Right ventricle myocardium inferior (tissue), 1 donor: ENCODE data around the gene CAPN6. TPM values are rescaled to one million over a fixed set of nuclear protein-coding genes. Genes with fewer than 3 reads are reported as not detected.

Experiments
- ATAC-seq: fragments of 200-7000 bp; cut with Tn5 transposase; one replicate; pipeline ENCODE4 v1.9.1; 2020; ENCODE audit warnings: mild to moderate bottlenecking, moderate library complexity
- DNase-seq: peaks from one replicate; pipeline ENCODE4 v3.0.0; 2021; ENCODE audit errors: missing footprints
- intact Hi-C: fragments of 100-400 bp; cut with DNase I; formaldehyde crosslinking; loops from one replicate; pipeline ENCODE4 v1.11.0; 2022
- long read RNA-seq: library from polyadenylated mRNA; unstranded; transcript quantifications from one replicate; pipeline ENCODE4 v2.0.0, GENCODE V29; 2021
- total RNA-seq: library from RNA; stranded (reverse); fragmentation: NEBNext Ultra II Directional; extraction: Animal tissue kit (Norgen Biotek cat#: 25700); gene quantifications from one replicate; pipeline ENCODE4 v1.2.1, GENCODE V29; 2021
- donor health status: DM: no; HTN: yes; CAD: no; lungs with severe emphysema.

The CAPN6 gene, protein sequence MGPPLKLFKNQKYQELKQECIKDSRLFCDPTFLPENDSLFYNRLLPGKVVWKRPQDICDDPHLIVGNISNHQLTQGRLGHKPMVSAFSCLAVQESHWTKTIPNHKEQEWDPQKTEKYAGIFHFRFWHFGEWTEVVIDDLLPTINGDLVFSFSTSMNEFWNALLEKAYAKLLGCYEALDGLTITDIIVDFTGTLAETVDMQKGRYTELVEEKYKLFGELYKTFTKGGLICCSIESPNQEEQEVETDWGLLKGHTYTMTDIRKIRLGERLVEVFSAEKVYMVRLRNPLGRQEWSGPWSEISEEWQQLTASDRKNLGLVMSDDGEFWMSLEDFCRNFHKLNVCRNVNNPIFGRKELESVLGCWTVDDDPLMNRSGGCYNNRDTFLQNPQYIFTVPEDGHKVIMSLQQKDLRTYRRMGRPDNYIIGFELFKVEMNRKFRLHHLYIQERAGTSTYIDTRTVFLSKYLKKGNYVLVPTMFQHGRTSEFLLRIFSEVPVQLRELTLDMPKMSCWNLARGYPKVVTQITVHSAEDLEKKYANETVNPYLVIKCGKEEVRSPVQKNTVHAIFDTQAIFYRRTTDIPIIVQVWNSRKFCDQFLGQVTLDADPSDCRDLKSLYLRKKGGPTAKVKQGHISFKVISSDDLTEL
- 0.05 TPM for total RNA-seq
- long read RNA-seq, result 0 reads

DNA sequence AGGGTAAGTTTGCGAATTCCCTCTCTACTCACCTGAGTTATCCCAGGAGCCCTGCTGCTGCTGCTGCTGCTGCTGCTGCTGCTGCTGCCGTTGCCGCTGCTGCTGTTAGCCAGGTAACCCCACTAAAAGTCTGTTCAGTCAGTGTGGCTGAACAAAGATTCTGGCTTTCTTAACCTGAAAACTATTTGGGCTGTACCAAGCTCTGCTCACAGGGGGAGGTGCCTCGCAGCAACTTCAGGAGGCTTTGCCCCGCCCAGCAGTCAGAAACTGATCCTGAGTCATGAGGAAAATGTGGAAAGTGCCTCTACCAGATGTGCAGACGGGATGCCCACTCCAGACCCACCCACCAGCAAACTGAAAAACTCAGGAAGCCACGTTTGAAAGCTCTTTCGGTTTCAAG, at the start of gene CAPN6:
Gene CAPN6, minus strand, starts transcription at position 145 of the 400 bp plus-strand sequence. CDS start 6,547 bp downstream, outside the sequence.
- DNase-seq (no peak), ATAC-seq (no peak)
- intact Hi-C loops, result no loop called here

DNA sequence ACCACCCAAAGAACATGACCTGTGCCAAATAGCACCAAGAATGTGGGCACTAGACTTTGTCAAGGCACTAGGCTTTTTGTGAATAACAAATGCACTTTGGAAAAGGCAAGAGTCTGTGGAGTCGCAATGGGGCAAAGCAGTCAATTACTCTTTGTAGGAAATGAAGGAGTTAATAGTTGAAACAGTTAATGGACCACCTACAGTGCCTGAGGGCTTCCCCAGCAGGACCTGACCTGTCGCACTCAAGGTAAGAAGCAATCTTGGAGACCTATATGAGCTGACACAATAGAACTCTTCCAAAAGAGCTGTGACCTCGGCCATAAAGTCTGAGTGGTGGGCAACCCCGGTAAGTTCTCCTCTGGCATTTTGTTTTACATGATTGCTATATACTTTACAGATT, 49.2 kb upstream of the CAPN6 start:
- intact Hi-C loops, result no loop called here
- no peak for ATAC-seq
- DNase-seq, result no peak

DNA sequence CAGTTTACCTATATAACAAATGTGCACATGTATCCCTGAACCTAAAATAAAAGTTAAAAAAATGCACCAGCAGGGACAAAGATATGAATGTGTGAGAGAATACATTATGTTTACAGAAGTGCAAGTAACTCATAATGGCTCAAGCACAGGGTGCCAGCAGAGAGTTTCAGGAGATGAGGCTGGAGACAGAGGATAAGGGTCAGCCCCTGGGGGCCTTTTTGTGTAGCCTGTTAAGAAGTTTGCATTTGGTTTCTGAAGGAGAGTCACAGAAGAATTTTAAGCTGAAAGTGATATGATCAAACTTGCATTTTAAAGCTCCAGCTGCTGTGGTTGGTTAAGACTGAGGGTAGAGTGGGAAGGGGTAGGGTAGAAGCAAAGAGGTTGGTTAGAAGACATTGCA, 48.6 kb upstream of the CAPN6 start:
- DNase-seq, result no peak
- intact Hi-C loops, result no loop called here
- no peak for ATAC-seq

DNA sequence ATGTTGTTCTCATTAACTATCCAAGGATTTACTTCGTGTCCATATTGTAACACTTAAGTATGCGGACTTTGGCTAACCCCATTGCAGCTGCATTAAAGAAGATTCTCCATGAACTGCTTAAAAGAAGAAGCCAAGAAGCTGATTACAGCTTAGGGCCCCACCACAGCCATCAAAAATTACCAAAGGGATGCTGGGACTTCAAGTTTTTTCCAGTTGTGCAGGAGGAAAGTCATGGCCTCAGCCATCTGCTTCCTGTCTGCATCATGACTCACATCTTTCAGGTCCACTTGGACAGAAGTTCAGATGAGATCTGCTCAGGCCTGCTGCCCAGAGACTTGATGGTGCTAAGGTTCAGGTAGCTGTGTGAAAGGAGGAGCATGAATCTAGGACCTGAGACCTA, 38.8 kb upstream of the CAPN6 start:
- DNase-seq, result no peak
- no peak for ATAC-seq
- intact Hi-C loops, result no loop called here

DNA sequence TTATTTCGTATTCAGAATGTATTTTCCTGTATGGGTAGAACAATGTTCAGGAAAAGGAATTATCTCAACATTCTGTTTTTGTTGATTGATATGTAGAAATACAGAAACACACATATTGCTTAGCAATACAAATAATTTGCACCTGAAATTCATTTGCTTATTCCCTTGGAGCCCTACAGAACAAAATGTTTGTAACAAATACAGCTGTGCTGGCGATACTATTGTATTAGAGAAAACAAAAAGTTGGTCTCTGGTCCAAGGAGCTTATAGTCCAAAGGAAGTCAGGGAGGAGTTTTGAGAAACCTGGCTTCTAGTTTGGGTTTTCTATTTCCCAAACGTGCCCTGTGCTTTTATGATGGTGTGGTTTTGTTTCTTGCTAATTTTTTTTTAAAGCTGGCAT, 37.8 kb upstream of the CAPN6 start:
- DNase-seq (no peak), ATAC-seq (no peak)
- intact Hi-C loops, result no loop called here

DNA sequence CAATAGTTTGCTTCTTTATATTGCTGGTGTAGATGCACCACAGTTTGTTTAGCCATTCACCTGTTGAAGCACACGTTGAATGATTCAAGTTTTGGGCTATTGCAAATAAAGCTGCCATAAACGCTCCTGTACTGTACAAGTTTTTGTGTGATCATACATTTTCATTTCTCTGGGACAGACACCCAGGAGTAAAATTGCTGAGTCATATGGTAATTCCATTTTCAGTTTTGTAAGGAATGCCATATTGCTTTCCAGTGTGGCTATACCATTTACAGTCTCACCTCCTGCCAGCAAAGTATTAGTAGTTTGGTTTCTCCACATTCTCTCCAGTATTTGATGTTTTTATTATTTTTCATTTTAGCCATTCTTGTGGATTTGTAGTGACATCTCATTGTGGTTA, 32.0 kb upstream of the CAPN6 start:
- no peak for DNase-seq
- ATAC-seq, result no peak
- intact Hi-C loops, result no loop called here

DNA sequence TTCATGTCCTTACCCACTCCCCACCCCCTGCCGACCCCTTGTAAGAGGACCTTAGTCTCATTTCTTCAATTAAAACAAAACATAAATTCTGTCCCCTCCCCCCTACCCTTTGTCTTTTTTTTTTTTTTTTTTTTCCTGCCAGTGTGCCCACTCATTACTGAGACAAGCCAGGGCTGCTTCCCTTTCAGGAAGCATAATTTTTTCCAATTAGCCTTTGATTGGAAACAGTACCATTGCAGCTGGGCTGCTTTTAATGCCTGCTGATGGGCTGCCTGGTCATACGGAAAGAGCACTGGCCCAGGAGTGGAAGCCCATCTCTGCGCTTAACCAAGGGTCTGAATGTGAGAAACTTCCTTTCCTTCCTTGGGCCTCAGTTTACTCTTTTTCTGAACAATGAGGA, 18.6 kb upstream of the CAPN6 start:
- intact Hi-C loops, result no loop called here
- ATAC-seq (no peak), DNase-seq (no peak)

DNA sequence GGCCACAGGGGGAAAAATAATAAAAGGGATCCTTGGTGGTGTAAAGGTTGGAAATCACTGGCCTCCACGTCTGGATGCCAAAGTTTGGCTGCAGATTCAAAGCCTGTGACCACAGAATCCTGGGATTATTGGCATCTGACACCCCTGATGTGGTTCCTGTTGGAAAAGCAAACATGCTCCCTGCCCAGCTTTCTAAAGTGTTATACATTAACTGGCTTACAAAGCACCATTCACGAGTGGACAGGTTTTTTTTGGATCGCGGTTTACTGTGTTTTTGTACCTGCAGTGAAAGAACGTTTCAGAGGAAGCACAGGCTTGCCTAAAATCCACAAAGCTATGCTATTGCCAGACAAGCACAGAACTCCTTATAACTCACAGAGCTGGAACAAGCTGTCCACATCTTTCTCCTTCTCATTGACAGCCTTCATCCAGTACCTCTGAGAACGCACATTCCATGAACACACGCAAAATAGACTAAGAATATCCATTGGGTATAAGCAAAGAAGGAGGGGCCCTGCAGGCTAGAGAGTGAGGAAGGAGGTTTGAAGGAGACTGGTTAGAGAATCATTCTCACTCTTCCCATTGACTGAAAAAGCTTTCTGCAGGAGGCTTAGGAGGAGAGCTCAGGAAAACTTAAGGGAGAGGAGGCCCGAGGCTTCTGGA, 14.5 kb upstream of the CAPN6 start:
- ATAC-seq, result no peak
- intact Hi-C loops, result no loop called here
- no peak for DNase-seq

DNA sequence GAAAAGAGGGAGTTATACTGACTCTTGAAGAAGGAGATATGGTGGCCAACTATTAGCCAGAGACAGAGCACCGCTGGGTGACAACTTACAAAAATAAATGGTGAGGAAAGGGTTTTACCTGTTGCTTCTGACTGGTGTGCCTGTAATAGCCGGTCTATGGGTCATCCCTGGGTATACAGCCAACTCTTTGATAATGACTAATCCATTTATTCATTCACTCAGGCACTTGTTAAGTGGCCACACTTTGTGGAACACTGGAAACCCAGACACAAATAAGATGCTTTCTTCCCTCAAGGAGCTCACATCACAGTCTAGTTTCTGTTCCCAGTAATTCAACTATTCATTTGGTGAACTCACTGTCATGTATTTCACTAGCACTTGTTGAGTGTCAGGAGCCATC, 13.2 kb upstream of the CAPN6 start:
- DNase-seq, result no peak

DNA sequence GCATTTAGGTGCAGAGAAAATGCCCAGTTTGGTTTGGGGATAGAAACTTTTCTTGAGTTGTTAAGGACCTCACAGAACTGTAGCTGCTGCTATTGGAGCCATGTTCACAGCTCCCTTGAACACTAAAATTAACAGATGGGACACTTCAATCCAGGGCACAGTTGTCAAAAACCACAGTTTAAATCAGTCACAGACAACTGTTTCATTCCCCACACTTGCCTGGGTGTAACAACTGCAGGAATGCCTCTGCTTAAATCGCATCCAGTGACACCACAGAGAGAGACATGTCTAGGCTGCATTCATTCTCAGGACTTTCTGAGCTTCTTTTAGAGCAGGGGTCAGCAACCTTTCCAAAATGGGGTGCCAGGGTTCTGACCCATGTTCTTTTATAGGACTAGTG, 12.7 kb upstream of the CAPN6 start:
- ATAC-seq (no peak), DNase-seq (no peak)
- intact Hi-C loops, result no loop called here

More for the DNA sequence above, 13.2 kb upstream of the CAPN6 start:
- ATAC-seq, result no peak
- intact Hi-C loops, result no loop called here

DNA sequence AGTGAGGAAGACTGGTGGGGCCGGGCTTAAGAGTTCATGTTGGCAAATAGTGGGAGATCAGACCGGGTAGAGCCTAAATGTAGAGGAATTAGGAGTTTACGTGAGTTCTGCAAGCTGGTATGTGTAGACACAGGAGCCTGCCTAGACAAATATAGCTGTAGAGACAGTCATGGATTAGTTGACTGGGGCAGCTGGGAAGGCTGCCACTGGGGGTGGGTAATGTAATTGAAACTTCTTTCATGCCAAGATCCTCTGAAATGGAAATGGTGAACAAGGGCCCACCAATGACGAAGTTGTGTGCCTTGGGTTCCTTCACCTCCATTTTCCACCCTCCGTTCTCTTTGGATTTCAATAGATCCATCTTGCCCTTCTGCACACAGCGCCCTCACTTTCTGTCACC, 11.9 kb upstream of the CAPN6 start:
- ATAC-seq (no peak), DNase-seq (no peak)
- intact Hi-C loops, result no loop called here

DNA sequence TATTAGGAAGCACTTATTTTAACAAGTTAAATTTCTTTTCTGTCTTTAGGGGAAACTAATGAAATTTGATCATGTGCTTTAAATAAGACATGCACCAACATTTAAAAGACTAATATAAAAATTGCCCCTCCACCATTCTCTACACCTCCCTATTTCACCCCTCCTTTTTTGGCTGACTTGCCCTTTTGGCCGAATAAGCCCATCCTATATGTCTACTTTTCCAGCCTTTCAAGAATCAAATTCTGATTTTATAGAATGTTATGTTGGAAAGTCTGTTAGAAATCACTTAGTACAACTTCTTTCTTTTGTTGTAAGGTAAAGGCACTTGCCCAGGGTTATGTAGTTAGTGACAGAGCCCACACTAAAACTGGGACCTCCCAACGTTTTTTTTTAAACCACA, 1.8 kb downstream of the CAPN6 start:
- intact Hi-C loops, result no loop called here
- ATAC-seq (no peak), DNase-seq (no peak)

DNA sequence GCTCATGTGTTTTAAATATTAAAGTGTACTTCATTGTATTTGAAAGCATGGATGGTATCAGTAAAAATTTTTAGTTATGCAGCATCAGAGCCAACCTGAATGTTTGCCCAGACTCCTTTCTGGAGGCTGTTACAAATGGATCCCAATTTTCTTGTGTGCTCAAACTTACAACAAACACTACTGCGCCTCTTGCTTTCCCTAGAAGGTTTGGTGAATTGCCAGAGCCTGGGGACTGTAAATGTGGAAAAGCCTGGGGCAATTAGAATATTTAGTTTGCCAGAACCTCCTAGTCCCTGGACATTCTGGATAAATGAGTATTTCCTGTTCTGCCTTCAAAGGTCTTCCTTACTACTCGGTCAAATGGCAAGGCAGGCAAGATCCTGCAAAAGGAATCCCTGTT, 4.8 kb downstream of the CAPN6 start:
- DNase-seq, result no peak
- intact Hi-C loops, result no loop called here
- ATAC-seq, result no peak

DNA sequence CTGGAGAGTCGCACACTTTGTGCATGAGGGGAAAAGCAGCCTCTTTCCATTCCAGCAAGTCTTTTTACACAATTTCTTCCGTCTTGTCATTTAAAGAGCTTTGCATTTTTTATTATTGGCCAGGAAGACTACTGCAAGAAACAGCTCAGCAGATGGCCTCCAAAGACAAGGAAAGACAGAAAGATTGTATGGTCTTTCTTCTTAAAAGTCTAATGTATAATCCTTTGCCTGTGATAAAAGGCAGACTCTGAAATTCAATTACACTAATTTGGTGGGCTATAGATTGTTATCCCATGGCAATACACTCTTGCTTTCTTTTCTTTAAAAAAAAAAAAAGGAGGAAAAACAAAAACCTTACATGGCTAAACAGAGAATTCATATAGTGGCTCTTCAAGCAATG, 5.9 kb downstream of the CAPN6 start:
- ATAC-seq (no peak), DNase-seq (no peak)
- intact Hi-C loops, result loop anchor here (5.0 kb wide), 1 partner anchor 183 kb away; no protein-coding TSS in a partner anchor

DNA sequence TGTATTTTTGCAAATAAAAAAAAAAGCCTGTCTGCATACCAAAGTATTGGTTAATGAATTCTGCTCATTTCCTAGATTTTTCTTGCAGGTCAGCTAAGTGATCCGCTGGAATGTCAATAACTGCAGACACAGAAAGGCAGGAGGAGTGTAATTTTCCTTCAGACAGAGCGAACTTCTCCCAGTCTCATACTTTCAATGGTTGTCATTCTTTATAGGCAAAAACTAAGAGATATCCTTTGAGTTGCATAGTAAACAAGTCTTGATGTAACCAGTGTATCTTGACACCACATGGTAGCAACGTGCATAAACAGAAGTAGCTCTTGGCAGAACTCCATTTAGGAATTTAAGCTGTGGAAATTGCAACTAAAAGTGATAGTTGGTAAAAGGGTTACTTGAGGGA, 8.2 kb downstream of the CAPN6 start:
- no peak for DNase-seq
- intact Hi-C loops, result loop anchor here (5.0 kb wide), 1 partner anchor 185 kb away; no protein-coding TSS in a partner anchor
- no peak for ATAC-seq

DNA sequence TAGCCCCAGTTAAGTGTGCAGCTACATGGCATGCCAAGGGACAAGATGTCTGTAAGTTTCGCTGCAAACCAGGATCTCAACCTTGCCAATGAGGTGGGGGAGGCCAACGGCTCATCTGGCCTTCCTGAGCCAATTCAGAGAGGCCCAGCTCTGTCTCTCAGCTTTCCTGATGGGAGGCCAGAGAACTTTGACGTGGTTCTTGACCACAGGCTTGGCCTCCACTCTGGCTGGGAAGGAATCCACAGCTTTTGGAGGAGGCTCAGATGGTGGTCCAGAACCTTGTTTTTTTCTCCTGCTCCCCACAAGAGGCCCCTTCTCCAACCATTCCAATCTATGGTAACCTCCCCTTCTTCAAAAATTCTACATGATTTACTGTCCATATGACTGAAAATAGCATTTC, 9.8 kb downstream of the CAPN6 start:
- intact Hi-C loops, result loop anchor here (5.0 kb wide), 1 partner anchor 187 kb away; no protein-coding TSS in a partner anchor
- no peak for DNase-seq
- ATAC-seq, result no peak

DNA sequence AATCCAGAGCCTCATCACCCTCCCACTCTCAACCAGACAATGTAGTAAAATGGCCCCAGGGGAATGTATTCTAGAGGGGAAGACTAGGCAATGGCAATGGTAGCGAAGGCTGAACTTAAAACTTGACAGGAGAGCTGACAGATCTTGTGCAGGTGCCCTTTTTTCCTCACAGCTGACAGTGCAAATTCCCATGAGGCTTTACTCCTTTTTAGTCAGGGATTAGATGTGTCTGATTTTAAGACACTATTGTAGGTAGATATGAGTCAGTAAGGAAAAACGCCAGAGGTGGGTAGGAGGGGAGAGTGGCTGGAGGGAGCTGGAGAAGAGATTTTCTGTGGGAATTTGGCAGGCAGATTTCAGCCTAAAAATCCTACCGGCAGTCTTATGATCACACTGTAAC, 10.7 kb downstream of the CAPN6 start:
- ATAC-seq, result no peak
- no peak for DNase-seq
- intact Hi-C loops, result no loop called here

DNA sequence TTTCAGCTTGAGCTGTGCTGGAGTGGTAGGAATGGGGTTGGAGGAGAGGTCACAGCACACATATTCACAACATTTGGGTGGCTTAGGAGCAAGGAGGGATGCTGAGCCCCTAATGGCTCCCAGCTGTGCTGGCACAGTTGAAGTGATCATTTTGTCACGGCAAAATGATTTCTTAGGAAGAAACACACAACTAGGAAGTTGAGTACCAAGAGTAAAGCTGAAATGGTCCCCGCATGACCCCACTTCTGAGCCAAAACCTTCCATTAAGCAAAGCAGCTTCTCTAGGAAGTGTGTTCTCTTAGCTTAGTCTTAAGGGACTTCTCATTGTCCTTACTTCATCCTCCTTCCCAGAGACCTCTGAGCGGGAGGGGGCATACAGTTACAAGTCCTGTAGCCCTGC, 12.6 kb downstream of the CAPN6 start:
- ATAC-seq, result no peak
- no peak for DNase-seq
- intact Hi-C loops, result no loop called here

DNA sequence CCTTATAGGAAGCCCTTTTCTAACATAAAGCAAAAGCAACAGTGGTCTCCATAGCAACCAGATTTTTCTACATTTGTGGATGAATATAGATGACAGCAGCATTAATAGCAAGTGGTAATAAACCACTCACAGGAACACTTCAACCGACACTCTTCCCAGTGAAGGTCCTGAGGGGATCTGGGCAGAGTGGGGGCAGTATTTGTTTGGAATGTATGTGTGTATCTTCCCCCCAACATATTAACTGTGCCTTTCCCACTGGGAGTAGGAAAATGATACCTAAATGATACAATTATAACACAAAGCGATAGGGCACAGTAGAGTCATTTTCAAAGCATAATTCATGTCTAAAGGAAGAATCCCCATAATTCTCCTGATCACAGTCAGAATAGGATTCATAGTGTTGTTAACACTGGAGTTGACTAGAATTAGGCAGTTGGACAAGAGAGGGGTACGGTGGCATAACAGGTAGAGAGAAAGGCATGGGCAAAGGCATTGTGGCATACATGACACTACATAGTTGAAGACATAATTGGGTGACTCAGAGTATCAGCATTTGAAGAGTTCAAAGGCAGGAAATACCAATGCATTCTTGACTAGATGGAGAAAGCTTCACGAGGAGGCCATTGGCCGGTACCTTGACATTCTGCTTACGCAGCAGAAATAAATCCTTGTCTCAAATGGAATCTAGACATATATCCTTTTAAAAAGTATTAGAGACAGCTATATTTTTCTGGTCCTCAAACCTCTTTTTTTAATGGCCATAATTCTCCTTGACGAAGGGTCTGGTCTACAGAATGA, 15.2 kb downstream of the CAPN6 start:
- intact Hi-C loops, result no loop called here
- ATAC-seq (no peak), DNase-seq (no peak)
